Measurements from ENCODE around the gene TEKT5. TPM values are rescaled to one million over a fixed set of nuclear protein-coding genes. Genes with fewer than 3 reads are reported as not detected.

TEKT5 gene
- total and polyA plus RNA-seq, 8 donors: 0.17 to 1.1 (median 0.26) TPM; not detected in 1

DNA sequence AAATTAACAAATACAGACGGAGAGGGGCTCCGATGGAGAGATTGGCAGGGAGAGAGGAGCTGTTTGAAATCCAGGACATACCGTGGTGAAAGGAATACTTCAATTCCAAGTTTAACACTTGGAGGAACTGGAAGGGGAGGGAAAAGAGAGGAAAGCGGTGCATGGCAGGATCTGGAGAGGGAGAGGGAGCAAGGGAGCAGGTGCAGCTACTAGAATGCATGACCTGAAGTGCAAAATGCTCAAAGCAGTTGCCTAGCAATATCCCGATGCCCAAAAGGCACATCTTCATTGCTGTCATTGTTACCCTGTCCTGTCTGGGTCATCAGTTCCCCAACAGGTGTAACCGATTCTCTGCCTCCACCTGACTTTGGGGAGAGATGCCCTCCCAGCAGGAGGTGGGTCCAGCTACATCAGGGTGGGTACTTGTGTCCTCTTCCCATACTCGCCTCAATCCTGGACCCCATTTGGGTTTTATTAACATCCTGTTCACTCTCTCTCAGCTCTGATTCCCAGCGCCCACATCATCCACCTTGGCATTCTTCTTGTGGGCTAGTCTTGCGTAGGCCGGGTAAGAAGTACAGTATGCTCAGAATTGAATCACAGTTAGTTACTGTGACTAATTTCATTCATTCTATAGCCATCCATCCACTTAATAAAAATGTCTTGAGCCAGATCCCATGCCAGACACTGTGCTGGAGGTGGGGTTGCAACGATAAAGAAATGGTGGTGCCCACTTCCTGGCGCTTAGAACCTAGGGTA, 76.9 kb downstream of the TEKT5 start:
- Histone ChIP-seq H3K9me3 (no peaks in the 10 kb centered on the region), H3K36me3 (no peaks in the 10 kb centered on the region), H3K27ac (no peak overlapping the region), H3K4me1 (no peaks in the 10 kb centered on the region), H3K4me3 (no peak overlapping the region), H3K27me3 (no peaks in the 10 kb centered on the region)
- ATAC-seq (no peak), FAIRE-seq (no peak), DNase-seq (no peak)
- intact Hi-C loops (cut with DNase I): no loop called here
- TF ChIP-seq, protein P1, sequence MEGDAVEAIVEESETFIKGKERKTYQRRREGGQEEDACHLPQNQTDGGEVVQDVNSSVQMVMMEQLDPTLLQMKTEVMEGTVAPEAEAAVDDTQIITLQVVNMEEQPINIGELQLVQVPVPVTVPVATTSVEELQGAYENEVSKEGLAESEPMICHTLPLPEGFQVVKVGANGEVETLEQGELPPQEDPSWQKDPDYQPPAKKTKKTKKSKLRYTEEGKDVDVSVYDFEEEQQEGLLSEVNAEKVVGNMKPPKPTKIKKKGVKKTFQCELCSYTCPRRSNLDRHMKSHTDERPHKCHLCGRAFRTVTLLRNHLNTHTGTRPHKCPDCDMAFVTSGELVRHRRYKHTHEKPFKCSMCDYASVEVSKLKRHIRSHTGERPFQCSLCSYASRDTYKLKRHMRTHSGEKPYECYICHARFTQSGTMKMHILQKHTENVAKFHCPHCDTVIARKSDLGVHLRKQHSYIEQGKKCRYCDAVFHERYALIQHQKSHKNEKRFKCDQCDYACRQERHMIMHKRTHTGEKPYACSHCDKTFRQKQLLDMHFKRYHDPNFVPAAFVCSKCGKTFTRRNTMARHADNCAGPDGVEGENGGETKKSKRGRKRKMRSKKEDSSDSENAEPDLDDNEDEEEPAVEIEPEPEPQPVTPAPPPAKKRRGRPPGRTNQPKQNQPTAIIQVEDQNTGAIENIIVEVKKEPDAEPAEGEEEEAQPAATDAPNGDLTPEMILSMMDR (IDR thresholded peaks at IDR 0.05): no peak
- WGBS, 2 donors: 72 to 79% methylated on average over 12 of the region's 12 CpGs

DNA sequence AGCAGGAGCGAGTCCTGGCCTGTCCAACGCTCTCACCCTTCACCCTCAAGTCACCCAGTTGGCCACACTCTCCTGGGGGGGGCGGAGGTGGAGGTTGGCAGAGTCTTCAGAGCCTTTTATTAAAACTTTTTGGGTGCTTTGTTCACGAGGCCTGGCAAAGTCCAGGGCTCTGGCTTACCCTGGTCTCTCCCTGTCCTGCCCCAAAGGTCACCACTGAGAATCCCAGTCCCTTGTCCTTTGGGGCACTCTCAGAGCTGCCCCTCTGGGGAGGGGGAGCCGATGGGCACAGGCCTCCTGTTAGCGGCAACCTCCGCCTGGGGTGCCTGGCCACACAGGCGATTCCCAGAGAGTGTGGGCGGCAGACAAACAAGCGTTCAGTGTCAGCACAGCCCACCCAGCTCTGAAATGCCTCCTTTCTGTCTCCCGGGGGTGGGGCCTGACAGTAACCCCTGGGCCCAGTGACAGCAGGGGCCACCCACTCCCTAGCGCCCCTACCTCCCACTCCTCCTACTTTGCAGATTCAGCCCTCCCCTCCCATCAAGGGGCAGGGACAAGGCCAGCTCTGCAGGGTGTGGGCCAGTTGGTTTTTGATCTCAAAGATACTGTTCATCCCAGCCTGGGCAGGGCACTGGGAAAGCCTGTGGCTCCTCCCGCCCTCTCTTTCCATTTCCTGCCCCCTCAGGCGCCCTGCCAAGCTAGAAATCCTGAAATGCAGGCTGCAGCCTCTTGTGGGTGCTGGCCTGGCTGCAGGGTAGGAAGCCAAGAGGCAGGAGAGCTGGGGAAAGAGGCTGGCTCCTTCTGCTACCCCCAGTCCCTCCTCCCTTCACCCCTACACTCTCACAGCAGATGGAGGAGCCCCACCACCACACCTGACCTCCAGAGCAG, 77.7 kb downstream of the TEKT5 start:
- Histone ChIP-seq H3K4me1 (no peaks in the 10 kb centered on the region), H3K4me3 (no peak overlapping the region), H3K9me3 (no peaks in the 10 kb centered on the region), H3K27me3 (no peaks in the 10 kb centered on the region), H3K27ac (no peak overlapping the region), H3K36me3 (no peaks in the 10 kb centered on the region)
- WGBS, 2 donors: 52 to 62% methylated on average over 13 to 14 of the region's 14 CpGs
- intact Hi-C loops (cut with DNase I): no loop called here
- FAIRE-seq (no peak), DNase-seq (peak in 1 of 6 donors; percentile 32), ATAC-seq (peak in 3 of 4 donors; percentile 28 to 61 (median 52))
- TF ChIP-seq, protein P1 (IDR thresholded peaks at IDR 0.05): no peak

DNA sequence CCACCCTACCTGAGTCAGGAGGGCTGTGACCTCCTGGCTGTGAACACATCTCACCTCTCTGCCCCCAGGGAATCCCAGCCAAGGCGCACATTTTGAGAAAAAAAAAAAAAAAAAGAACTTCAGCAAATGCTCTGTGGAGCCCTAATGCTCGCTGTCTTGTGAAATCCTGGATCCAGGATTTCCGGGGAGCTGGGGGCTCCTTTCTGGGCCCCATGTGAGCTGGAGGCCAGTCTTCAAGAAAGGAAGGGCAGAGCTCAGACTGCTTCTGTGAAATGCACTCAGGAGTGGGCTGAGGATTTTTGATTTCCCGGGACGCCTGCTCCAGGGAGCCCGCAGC, 78.3 kb downstream of the TEKT5 start:
- FAIRE-seq: no peak
- no peak for ATAC-seq
- no peak for DNase-seq
- TF ChIP-seq, protein P1 (IDR thresholded peaks at IDR 0.05): no peak
- 77 to 85% methylated on average over 6 of the region's 6 CpGs for WGBS, 2 donors
- Histone ChIP-seq H3K9me3 (no peaks in the 10 kb centered on the region), H3K36me3 (no peaks in the 10 kb centered on the region), H3K4me3 (no peak overlapping the region), H3K27me3 (no peaks in the 10 kb centered on the region), H3K4me1 (no peaks in the 10 kb centered on the region), H3K27ac (no peak overlapping the region)
- intact Hi-C loops (cut with DNase I): no loop called here

DNA sequence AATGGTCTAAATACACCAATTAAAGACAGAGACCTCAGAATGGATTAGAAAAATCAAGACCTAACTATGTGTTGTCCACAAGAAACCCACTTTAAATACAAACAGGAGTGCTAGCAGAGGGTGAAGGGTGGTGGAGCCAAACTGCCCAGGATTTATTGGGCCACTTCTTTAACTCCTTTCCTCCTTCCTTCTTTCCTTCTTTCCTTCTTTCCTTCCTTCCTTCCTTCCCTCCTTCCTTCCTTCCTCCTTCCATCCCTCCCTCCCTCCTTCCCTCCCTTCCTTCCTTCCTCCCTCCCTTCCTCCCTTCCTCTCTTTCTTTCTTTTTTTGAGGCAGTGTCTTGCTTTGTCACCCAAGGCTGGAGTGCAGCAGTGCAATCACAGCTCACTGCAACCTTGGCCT, 80.0 kb downstream of the TEKT5 start:
- intact Hi-C loops (cut with DNase I): no loop called here
- FAIRE-seq (no peak), DNase-seq (no peak), ATAC-seq (no peak)
- no peak overlapping the region for H3K27ac ChIP-seq
- H3K27me3 ChIP-seq: no peaks in the 10 kb centered on the region
- H3K36me3 ChIP-seq: no peaks in the 10 kb centered on the region
- H3K4me1 ChIP-seq: no peaks in the 10 kb centered on the region
- TF ChIP-seq, protein P1 (IDR thresholded peaks at IDR 0.05): no peak
- no peaks in the 10 kb centered on the region for H3K9me3 ChIP-seq
- no peak overlapping the region for H3K4me3 ChIP-seq

Data from pancreas (tissue), 10 donors.